NT2/D1 (cell line): ENCODE results near the gene ZC3H14.

Experiments
- YY1 ChIP-seq: IDR thresholded peaks from 2 replicates; pipeline ENCODE4 v1.6.1; 2011; ENCODE audit not compliant: insufficient read length, insufficient read depth
- ZNF274 ChIP-seq: IDR thresholded peaks from 2 replicates; pipeline ENCODE4 v1.6.1; 2011; ENCODE audit warnings: mild to moderate bottlenecking, low read depth, low read length

DNA sequence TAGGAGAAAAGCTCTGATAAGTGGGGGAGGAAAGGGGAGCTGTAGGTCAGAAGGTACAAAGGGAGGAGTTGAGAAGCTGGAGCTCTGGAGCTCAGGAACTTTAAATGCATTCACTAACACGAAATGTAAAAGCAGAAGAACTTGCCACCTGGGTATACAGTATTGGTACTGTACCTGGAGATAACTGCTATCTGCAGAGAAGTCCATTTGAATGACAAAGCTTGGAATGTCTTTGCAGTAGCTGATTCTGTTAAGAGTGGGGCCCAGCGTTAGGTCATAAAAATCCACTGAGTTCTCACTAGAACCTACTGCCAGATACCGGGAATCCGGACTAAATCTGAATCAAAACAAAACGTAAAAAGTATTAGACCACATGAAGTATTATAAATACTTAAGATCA lies 55.6 kb downstream of the ZC3H14 start:
- TF ChIP-seq YY1 (no peak), ZNF274 (no peak)
